Kidney epithelial cell (primary cell): ENCODE results near the gene KRCC1. TPM values are rescaled to one million over a fixed set of nuclear protein-coding genes. Genes with fewer than 3 reads are reported as not detected.

Experiments used
- DNase-seq: peaks from one replicate; pipeline ENCODE4 v3.0.0-alpha.2; 2010; ENCODE audit warnings: low read depth
- H3K27me3 ChIP-seq: 2 replicates; pipeline ENCODE4 v1.6.0; 2011; ENCODE audit warnings: low read length; ENCODE audit not compliant: control insufficient read depth, insufficient read depth
- H3K36me3 ChIP-seq: 2 replicates; pipeline ENCODE4 v1.5.1; 2011; ENCODE audit warnings: low read length; ENCODE audit not compliant: control insufficient read depth, insufficient read depth
- H3K4me3 ChIP-seq: 2 replicates; pipeline ENCODE4 v1.5.1; 2011; ENCODE audit warnings: low read depth, mild to moderate bottlenecking, control low read depth, low read length
- total RNA-seq: library from RNA; depleted of rRNA; stranded (reverse); fragments of >200 nt; gene quantifications from 2 replicates; pipeline ENCODE4 v1.2.3, GENCODE V29; 2015
- TF ChIP-seq, protein P1 (sequence below): IDR thresholded peaks from 2 replicates; pipeline ENCODE4 v1.5.1; 2011; ENCODE audit warnings: mild to moderate bottlenecking, moderate library complexity, low read length, control low read depth, inconsistent platforms; ENCODE audit not compliant: insufficient read depth, poor library complexity, severe bottlenecking

KRCC1 gene
- total RNA-seq, 1 donor from 2014 or later, result 22.2 TPM

GRCh38 chr2:88097192-88097591 is 41.6 kb upstream of the KRCC1 start:
- H3K27me3 ChIP-seq, result no peaks in the 10 kb centered on the region
- no peak overlapping the region for H3K4me3 ChIP-seq
- no peak for DNase-seq
- TF ChIP-seq, protein P1, sequence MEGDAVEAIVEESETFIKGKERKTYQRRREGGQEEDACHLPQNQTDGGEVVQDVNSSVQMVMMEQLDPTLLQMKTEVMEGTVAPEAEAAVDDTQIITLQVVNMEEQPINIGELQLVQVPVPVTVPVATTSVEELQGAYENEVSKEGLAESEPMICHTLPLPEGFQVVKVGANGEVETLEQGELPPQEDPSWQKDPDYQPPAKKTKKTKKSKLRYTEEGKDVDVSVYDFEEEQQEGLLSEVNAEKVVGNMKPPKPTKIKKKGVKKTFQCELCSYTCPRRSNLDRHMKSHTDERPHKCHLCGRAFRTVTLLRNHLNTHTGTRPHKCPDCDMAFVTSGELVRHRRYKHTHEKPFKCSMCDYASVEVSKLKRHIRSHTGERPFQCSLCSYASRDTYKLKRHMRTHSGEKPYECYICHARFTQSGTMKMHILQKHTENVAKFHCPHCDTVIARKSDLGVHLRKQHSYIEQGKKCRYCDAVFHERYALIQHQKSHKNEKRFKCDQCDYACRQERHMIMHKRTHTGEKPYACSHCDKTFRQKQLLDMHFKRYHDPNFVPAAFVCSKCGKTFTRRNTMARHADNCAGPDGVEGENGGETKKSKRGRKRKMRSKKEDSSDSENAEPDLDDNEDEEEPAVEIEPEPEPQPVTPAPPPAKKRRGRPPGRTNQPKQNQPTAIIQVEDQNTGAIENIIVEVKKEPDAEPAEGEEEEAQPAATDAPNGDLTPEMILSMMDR, result no peak
- no peaks in the 10 kb centered on the region for H3K36me3 ChIP-seq

- Histone ChIP-seq H3K36me3 (no peaks in the 10 kb centered on the region), H3K27me3 (no peaks in the 10 kb centered on the region), H3K4me3 (no peak overlapping the region)
- TF ChIP-seq, protein P1, result no peak
- DNase-seq, result no peak
Observed at GRCh38 chr2:88096708-88097107, 41.1 kb upstream of the KRCC1 start.

DNA sequence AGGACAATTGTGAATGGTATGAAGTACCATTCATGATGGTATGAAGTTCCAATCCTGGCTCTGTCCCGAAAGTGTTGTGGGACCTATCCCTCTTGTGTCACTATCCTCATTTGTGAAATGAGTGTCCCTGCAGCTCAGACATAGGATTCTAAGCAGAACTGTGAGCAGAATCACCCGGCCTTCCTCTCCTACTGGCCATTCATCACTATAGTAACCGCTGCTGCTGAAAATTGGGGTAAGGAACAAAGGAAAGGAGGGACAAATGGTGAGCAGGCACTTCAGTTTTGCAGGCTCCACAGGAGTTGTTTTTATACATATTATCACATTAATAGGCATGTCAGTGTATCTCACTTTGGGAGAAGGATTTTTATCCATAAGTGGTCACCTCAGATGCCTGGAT is 39.4 kb upstream of the KRCC1 start:
- TF ChIP-seq, protein P1, result no peak
- Histone ChIP-seq H3K27me3 (no peaks in the 10 kb centered on the region), H3K36me3 (no peaks in the 10 kb centered on the region), H3K4me3 (no peak overlapping the region)
- no peak for DNase-seq

DNA sequence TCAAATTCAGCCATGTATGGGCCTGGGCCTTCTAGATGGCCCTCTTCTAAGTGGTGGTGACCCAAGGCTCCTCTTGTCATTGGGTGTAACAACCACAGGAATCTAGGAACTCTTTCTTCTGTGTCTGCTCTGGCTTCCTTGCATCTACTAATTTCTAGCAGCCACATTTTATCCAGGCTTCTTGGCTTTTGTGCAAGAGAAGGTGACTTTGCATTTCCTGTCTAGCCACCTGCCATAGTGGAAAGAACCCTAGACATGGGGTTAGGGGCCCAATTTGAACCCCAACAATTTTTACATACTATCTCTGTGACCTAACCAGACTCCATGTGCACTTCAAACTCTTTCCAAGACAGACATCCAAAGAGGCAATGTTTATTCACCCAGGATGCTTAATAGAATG is 37.2 kb upstream of the KRCC1 start:
- no peak for DNase-seq
- H3K27me3 ChIP-seq, result no peaks in the 10 kb centered on the region
- no peaks in the 10 kb centered on the region for H3K36me3 ChIP-seq
- TF ChIP-seq, protein P1, result no peak
- no peak overlapping the region for H3K4me3 ChIP-seq

GRCh38 chr2:88091943-88092342 is 36.4 kb upstream of the KRCC1 start:
- TF ChIP-seq, protein P1, result no peak
- no peaks in the 10 kb centered on the region for H3K27me3 ChIP-seq
- DNase-seq, result no peak
- no peaks in the 10 kb centered on the region for H3K36me3 ChIP-seq
- no peak overlapping the region for H3K4me3 ChIP-seq

DNA sequence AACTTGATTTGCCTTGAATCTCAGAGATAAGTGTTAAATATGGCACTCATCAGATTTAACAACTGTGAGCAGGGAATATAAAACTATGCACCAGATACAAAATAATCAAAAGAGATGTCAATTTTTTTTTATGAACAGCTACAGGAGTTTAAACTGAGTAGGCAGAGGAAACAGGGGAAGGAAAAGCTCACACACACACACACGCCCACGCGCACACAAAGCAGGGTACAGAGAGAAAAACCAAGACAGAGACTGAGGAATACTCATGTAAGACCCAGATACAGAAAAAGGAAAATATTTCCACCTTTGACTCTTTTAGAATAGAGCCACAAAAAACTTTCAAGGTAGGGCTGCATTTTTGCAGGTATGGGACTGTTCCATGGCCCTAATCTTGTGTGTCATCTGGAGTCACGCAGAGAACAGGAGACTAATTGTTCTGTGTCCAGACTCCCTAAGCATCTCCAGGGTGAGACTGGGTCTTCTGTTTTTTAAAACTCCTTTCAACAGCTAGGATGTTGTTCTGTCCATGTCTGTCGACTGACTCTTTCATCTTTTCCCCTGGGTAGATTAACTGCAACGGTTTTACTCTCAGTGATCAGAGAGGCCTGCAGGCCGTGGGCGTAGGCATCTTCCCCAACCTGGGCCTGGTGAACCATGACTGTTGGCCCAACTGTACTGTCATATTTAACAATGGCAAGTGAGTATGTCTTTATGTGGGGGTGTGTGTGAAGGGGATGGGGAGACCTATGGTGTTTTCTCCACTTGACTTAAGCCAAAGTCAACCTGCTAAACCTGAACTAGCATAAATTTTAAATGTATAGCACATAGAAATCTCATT is 35.1 kb upstream of the KRCC1 start:
- DNase-seq, result no peak
- no peaks in the 10 kb centered on the region for H3K36me3 ChIP-seq
- no peaks in the 10 kb centered on the region for H3K27me3 ChIP-seq
- no peak overlapping the region for H3K4me3 ChIP-seq
- TF ChIP-seq, protein P1, result no peak
